ENCODE results near the gene LAPTM5.

The LAPTM5 gene

GRCh38 chr1:30727824-30728223, 29.8 kb downstream of the LAPTM5 start:
- DNase-seq: no peak

DNA sequence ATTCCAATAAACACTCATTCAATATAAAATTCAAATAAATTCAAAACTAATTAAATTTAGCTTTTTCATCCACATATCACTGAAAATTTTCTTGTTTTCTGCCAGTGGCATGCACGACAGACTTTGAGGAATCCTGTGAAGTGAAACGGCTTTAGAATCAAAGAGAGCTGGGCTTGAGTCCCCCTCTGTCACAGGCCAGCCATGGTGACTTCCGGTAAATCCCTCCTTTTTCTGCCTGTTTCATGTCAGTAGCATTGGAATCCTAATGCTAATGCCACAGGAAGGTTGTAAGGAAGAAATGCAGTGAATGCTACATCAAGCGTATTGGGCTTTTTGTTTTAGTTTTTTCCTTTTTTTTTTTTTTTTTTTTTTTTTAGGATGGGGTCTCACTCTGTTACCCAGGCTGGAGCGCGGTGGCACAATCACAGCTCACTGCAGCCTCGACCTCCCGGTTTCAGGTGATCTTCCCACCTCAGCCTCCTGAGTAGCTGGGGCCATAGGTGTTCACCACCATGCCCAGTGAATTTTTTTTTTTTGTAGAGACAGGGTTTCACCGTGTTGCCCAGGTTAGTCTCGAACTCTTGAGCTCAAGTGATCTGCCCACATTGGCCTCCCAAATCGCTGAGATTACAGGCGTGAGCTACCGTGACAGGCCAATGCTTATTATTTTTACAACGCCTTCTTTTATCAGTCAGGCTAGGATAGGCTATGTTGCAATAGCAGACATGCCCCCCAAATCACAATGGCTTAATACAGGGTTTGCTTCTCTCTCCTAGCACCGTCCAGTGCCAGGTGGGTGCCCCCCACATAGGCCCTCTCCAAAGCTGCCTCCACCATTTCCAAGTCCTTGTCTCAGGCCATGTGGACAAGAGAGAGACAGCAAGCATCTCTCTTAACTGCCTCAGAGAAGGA, 30.5 kb downstream of the LAPTM5 start:
- DNase-seq: no peak

GRCh38 chr1:30726236-30726635, 31.3 kb downstream of the LAPTM5 start:
- DNase-seq: no peak

- no peak for DNase-seq
Measured at GRCh38 chr1:30725450-30726095, 32.0 kb downstream of the LAPTM5 start.

GRCh38 chr1:30724655-30725421, 32.7 kb downstream of the LAPTM5 start:
- DNase-seq: no peak

DNA sequence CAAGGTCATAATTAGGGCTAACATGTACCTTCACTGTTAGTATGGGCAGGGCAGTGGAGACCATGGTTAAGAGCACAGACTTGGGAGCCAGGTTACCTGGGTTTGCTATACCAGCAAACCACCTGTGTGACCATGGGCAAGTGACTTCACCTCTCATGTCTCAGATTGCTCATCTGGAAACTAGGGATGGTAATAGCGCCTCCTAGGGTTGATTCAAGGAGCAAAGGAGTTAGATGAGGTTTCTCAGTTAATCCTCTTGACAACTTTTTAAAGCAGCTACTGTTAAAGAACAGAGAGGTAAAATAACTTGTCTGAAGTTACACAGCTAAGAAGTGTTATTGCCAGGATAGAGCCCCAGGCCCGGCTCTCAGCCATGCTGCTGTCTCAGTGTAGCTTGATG, 33.4 kb downstream of the LAPTM5 start:
- DNase-seq: no peak

GRCh38 chr1:30723331-30723755, 34.2 kb downstream of the LAPTM5 start, which contains the start of gene MATN1:
Gene MATN1 (minus strand): TSS chr1:30723585. CDS start chr1:30723551, 34 bp downstream.
- no peak for DNase-seq

DNA sequence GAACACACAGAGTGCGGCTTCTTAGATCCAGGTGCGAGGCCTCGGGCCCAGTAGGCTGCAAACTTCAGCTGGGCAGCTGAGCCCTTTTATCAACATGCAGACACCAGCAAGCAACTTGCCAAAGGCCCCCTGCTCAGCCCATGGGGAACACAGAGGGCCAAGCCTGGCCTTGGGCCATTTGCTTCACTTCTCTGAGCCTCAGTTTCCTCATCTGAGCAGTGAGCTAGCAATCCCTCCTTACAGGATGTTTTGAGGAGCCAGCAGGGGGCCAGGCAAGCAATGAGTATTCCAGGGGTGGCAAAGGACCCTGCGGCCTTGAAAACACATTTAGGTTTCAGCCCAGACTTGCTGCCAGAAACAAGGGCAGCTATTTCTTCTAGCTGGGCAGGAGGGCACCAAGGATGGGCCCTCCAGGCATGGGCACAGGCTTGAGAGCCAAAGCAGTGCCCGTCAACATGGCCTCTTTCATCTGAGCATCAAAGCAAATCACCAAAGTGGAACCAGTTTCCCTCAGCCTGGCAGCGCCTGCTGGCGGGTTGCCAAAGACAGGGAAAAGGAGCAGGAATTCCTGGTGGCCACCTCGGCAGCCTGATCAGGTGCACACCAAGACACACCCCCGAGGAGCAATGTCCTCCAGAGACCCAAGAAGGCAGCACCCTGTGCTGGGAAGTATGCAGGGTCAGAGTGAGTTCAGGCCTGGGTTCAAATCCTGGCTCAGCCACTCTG, 35.6 kb downstream of the LAPTM5 start:
- DNase-seq: no peak

DNA sequence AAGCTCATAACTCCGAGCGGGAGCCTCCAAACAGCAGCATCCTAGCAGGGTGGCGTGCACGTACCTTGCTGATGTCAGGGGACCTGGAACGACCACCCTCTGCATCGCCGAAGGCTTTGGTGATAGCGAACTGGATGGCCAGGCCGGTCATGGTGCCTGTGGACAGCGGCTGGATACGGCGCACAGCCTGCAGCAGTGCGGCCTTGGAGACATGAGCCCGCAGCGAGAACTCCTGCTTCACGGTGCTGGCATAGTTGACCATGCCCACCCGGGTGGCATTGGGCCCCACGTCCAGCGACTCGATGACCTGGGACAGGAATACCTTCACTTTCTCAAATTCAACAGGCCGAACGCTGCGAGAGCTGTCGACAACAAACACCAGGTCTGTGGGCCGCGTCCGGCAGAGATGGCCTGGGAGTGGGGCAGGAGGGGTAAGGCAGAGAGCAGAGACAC, 36.2 kb downstream of the LAPTM5 start:
- DNase-seq: no peak

DNA sequence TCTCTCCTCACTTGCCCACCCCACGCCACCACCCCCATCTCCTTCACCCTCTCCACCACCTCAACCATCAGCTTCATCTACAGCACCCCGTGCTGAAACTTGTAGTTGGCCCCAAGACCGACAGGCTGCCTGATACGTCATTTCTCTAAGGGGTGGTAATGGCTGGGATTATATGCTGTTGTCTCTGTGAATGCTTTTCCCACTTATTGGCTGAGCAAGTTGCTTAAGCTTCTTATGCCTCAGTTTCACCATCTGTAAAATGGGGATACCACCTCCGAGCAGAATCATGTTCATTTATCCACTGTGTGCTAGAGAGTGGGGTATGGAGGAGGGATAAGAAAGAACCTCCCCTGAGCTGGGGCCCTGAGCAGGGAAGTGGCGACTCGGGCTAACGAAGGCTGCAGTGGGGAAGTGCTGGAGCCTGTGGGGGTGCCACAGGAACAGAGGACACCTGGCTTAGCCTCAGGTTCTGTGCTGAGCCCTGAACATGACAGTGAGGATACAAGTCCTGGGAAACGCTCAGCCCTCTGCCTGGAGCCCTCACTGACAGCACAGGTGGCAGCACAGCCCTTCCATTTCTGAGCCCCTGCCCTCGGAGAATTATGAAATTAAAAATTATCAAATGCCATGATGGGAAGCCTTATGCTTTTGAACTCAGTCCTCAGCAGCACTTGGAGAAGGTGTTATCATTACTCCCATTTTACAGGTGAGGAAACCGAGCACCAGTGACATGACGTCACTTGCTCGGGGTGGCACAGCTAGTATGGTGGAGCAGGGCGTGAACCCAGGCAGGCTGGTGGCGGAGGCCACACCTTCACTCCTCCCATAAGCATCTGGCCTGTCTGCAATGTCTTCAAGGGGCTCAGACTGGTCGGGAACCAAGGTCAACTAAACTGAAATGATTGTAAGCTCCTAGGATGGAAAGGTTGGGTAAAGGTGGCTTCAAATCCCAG, 37.0 kb downstream of the LAPTM5 start:
- no peak for DNase-seq

- no peak for DNase-seq
Measured at GRCh38 chr1:30719406-30720270, 37.9 kb downstream of the LAPTM5 start.

DNA sequence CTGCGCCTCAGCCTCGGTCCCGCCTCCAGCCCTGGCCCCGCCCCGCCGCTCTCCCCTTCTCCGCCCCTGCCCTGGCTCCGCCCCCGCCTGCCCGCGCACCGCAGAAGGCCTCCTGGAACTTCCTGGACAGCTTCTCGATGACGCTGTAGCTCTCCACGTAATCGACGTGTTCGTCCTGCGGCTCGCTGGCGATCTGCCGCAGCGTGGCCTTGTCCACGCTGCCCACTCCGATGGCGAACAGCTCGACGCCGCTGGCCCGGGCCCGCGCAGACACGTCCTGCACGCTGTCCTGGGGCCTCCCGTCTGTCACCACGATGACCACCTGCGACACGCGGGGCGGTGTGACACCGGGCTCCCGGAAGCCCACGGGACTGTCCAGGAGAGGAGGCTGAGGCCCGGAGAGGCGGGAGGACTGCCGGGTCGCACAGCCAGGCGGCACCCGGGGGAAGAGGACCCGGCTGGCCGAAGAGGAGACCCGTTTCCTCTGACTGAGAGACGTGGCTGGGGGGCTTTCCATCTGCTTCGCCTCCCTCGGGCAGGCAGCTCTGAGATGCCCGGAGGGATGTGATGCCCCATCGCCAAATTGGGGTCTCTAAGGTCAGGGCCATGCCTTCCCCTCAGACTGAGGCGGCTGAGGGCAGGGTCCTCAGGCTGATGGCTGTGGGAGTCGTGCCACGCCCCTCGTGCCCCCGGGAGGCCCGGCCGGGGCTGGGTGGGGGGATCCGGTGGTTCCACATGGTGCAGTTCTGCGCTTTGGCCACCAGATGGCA, 38.8 kb downstream of the LAPTM5 start:
- peak; percentile 98 for DNase-seq

- DNase-seq: peak; percentile 99
Measured at GRCh38 chr1:30718091-30718635, 39.4 kb downstream of the LAPTM5 start.

DNA sequence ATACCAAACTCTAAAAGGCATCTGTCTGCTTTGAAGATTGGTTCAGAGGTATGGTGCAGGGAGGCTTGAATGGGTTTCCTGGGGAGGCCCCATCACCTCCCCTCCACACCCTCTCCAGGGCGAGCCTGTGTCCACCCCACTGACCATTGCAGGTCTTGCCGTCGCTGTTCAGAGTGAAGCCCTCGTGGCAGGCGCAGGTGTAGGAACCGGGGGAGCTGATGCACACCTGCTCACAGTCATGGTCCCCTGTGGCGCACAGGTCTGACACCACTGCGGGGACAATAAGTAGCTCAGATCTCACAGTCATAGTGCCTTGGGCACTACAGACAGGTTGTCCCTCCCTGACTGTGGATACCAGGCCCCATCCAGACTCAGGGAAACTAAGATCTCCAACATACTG, 40.9 kb downstream of the LAPTM5 start:
- DNase-seq: no peak

DNA sequence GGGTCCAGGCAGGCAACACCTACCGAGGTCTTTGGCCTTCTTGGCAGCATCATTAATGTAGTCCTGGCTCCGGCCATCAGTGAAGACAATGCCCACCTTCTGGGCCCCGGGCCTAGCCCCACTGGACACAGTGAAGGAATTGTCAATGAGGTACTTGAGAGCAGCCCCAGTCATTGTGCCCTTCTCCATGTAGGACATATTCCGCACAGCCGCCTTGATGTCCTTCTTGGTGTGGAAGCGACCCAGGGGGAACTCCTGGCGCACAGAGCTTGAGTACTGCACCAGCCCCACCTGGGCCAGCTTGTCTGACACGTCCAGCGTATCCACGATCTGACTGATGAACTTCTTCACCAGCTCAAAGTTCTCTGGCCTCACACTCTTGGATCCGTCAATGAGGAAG, 41.7 kb downstream of the LAPTM5 start:
- DNase-seq: no peak

DNA sequence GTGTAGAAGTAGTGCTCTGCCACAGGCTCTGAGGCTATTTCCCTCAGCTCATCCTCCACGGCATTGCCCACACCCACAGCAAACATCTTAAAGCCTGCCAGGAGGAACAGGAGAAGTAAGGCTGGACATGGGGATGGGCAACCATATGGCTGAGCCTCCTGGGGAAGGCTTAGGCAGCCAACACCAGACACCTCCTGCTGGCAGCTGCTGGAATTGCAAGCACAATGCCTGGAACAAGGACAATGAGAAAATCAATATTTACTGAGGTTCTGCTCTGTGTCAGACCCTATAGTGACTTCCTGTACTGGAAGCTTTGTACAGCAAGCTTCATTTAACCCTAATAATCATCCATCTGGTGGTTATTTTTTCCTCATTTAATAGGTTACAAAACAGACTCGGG, 42.4 kb downstream of the LAPTM5 start:
- no peak for DNase-seq

- no peak for DNase-seq
Measured at GRCh38 chr1:30714536-30715090, 43.0 kb downstream of the LAPTM5 start.

- DNase-seq: no peak
Measured at GRCh38 chr1:30714025-30714424, 43.5 kb downstream of the LAPTM5 start.

GRCh38 chr1:30713311-30713710, 44.3 kb downstream of the LAPTM5 start:
- no peak for DNase-seq

Data from CD4-positive, alpha-beta T cell treated with Interleukin-15 for 1 hour (primary cell).